Cardiac muscle cell (in vitro differentiated cells and primary cell): Measurements from ENCODE around the gene TMEM138. TPM values are rescaled to one million over a fixed set of nuclear protein-coding genes. Genes with fewer than 3 reads are reported as not detected.

Experiments used
- DNase-seq, 2 donors: peaks; one replicate each; pipeline versions ENCODE4 v3.0.0 to v3.0.0-alpha.2; 2010 to 2017; ENCODE audit warnings: low read depth in 1 of 2, low spot score in 1 of 2
- H3K27ac ChIP-seq: fragments of 200-600 bp; sonication (generic); 2 replicates; pipeline ENCODE4 v1.5.1; 2016
- H3K27me3 ChIP-seq: fragments of 200-600 bp; sonication (generic); 2 replicates; pipeline ENCODE4 v1.6.0; 2016; ENCODE audit warnings: control low read depth
- H3K36me3 ChIP-seq: fragments of 200-600 bp; sonication (generic); 2 replicates; pipeline ENCODE4 v1.5.1; 2016; ENCODE audit warnings: control low read depth
- H3K4me1 ChIP-seq: fragments of 200-600 bp; sonication (generic); 2 replicates; pipeline ENCODE4 v1.8.1; 2017; ENCODE audit warnings: low read depth, mild to moderate bottlenecking, mixed run types
- H3K4me3 ChIP-seq: fragments of 200-600 bp; sonication (generic); 2 replicates; pipeline ENCODE4 v1.5.1; 2016; ENCODE audit warnings: mild to moderate bottlenecking
- H3K9me3 ChIP-seq: fragments of 200-600 bp; sonication (generic); 2 replicates; pipeline ENCODE4 v1.5.1; 2017; ENCODE audit warnings: low read depth, mild to moderate bottlenecking, control low read depth
- CTCF ChIP-seq: IDR thresholded peaks from 2 replicates; pipeline ENCODE4 v1.5.1; 2012; ENCODE audit warnings: low read depth, mild to moderate bottlenecking, low read length
- polyA plus RNA-seq: library from polyadenylated mRNA; unstranded; fragments of >200 nt; fragmentation: Nextera tagmentation; extraction: Ambion mirVana; gene quantifications from 2 replicates; pipeline ENCODE4 v1.2.1, GENCODE V29; 2016
- total RNA-seq: library from RNA; depleted of rRNA; stranded (reverse); fragments of >200 nt; gene quantifications from 2 replicates; pipeline ENCODE4 v1.2.3, GENCODE V29; 2016

Gene TMEM138
- total and polyA plus RNA-seq, 2 experiments from 2014 or later: 25.0 to 25.2 TPM

DNA sequence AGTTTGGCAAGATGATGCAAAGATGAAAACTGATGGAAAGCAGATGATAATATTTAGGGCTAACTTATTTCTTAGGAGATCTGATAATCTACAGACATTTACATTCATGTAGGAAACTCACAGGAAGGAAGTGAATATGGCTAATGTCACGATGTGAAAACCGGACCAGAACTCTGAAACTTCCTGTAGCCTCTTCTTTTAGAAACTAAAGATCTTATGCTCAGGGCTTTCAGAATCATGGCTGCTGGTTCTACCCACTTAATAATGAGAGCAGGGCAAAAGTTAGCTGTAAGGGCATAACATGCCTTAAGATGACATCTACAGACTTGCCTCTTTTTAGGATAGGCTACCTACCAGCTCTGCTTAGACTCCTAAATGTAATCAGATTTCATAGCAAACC lies 52.4 kb downstream of the TMEM138 start:
- no peak for DNase-seq
- Histone ChIP-seq H3K4me1 (no peaks in the 10 kb centered on the region), H3K36me3 (peaks cover 84% of the 10 kb centered on the region), H3K27me3 (no peaks in the 10 kb centered on the region), H3K4me3 (no peak overlapping the region), H3K9me3 (no peaks in the 10 kb centered on the region), H3K27ac (no peak overlapping the region)
- TF ChIP-seq CTCF: no peak

- Histone ChIP-seq H3K27me3 (no peaks in the 10 kb centered on the region), H3K36me3 (peaks cover 84% of the 10 kb centered on the region), H3K9me3 (no peaks in the 10 kb centered on the region), H3K27ac (no peak overlapping the region), H3K4me3 (no peak overlapping the region), H3K4me1 (no peaks in the 10 kb centered on the region)
- DNase-seq: no peak
- TF ChIP-seq CTCF: no peak
Measured at GRCh38 chr11:61415381-61415780, 53.2 kb downstream of the TMEM138 start.

DNA sequence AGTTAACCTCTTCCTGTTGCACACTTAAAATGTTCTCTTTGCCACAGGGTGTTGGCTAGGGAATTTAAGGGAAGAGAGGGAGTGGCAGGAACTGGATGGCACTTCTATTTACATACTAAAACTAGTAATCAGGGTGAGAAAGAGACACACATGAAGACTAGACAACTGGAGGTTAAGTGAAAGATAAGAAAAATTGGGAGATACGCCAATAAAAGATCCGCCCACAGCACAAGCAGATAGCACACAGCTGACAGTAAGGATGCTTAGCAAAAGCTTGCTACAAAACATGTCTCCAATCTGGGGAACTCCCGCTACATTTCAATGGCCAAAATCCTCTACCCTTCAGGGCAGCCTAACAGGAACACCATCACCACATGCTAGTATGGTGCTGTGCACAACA lies 54.8 kb downstream of the TMEM138 start:
- Histone ChIP-seq H3K4me1 (no peaks in the 10 kb centered on the region), H3K4me3 (no peak overlapping the region), H3K27me3 (no peaks in the 10 kb centered on the region), H3K9me3 (no peaks in the 10 kb centered on the region), H3K27ac (peak overlapping the region; percentile 13), H3K36me3 (peaks cover 83% of the 10 kb centered on the region)
- TF ChIP-seq CTCF: no peak
- no peak for DNase-seq

DNA sequence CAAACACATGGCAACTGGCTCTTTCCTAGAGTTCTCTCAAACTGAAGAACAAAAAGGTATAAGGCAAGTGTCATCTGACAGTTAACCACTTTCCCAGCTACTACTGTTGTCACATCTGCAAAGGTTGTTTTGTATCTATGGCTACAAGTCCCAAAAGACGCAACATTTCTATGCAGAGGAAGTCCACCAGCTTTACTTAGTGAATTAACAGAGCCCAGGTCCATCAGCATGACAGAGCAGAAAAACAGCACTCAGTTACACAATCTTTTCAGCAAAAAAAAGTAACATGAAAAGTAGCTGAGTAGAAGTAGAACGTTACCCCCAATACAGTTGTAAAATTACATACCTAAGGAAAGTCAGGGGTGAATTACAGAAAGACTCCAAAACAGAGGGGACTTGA lies 55.5 kb downstream of the TMEM138 start:
- no peaks in the 10 kb centered on the region for H3K9me3 ChIP-seq
- H3K27ac ChIP-seq: peak overlapping the region; percentile 30
- peak in 1 of 2 donors; percentile 44 for DNase-seq
- no peak for TF ChIP-seq CTCF
- no peaks in the 10 kb centered on the region for H3K27me3 ChIP-seq
- no peaks in the 10 kb centered on the region for H3K4me1 ChIP-seq
- H3K4me3 ChIP-seq: no peak overlapping the region
- peaks cover 76% of the 10 kb centered on the region for H3K36me3 ChIP-seq

GRCh38 chr11:61418136-61418535 lies 56.0 kb downstream of the TMEM138 start:
- H3K36me3 ChIP-seq: peaks cover 71% of the 10 kb centered on the region
- H3K9me3 ChIP-seq: no peaks in the 10 kb centered on the region
- DNase-seq: no peak
- peak overlapping the region; percentile 30 for H3K27ac ChIP-seq
- H3K4me3 ChIP-seq: no peak overlapping the region
- no peak for TF ChIP-seq CTCF
- no peaks in the 10 kb centered on the region for H3K4me1 ChIP-seq
- no peaks in the 10 kb centered on the region for H3K27me3 ChIP-seq

Other genes with a start within 250 kb of the TMEM138 start
- gene VPS37C, start 200.9 kb upstream of the TMEM138 start, total RNA-seq: 22.0 and 24.6 TPM in 2 replicates
- 19.2 and 20.8 TPM in 2 replicates for gene VPS37C, start 200.9 kb upstream of the TMEM138 start, polyA plus RNA-seq
- gene PGA3, start 158.9 kb upstream of the TMEM138 start, total RNA-seq: not detected in 2 replicates
- not detected in 2 replicates for gene PGA3, start 158.9 kb upstream of the TMEM138 start, polyA plus RNA-seq
- gene PGA4, start 140.0 kb upstream of the TMEM138 start, total RNA-seq: 0.88 and 1.2 TPM in 2 replicates
- gene PGA4, start 140.0 kb upstream of the TMEM138 start, polyA plus RNA-seq: 0.48 TPM in 1 of 2 replicates, not detected in the other
- 0.89 and 3.2 TPM in 2 replicates for gene PGA5, start 121.2 kb upstream of the TMEM138 start, total RNA-seq
- 0.85 and 4.8 TPM in 2 replicates for gene PGA5, start 121.2 kb upstream of the TMEM138 start, polyA plus RNA-seq
- gene VWCE, start 67.1 kb upstream of the TMEM138 start, total RNA-seq: 1.8 and 2.3 TPM in 2 replicates
- gene VWCE, start 67.1 kb upstream of the TMEM138 start, polyA plus RNA-seq: 3.1 and 3.5 TPM in 2 replicates
- gene DDB1, start 29.3 kb upstream of the TMEM138 start, total RNA-seq: 321 and 393 TPM in 2 replicates
- 286 and 304 TPM in 2 replicates for gene DDB1, start 29.3 kb upstream of the TMEM138 start, polyA plus RNA-seq
- gene TKFC, start 29.1 kb upstream of the TMEM138 start, total RNA-seq: 50.9 and 58.1 TPM in 2 replicates
- gene TKFC, start 29.1 kb upstream of the TMEM138 start, polyA plus RNA-seq: 84.3 and 87.4 TPM in 2 replicates
- 7.8 and 13.5 TPM in 2 replicates for gene CYB561A3, start 492 bp upstream of the TMEM138 start, total RNA-seq
- 10.2 and 12.6 TPM in 2 replicates for gene CYB561A3, start 492 bp upstream of the TMEM138 start, polyA plus RNA-seq
- gene TMEM216, start 30.2 kb downstream of the TMEM138 start, total RNA-seq: 12.5 and 19.3 TPM in 2 replicates
- gene TMEM216, start 30.2 kb downstream of the TMEM138 start, polyA plus RNA-seq: 20.1 and 21.5 TPM in 2 replicates
- gene CPSF7, start 67.6 kb downstream of the TMEM138 start, total RNA-seq: 46.9 and 64.7 TPM in 2 replicates
- gene CPSF7, start 67.6 kb downstream of the TMEM138 start, polyA plus RNA-seq: 34.6 and 55.5 TPM in 2 replicates
- gene SDHAF2, start 67.8 kb downstream of the TMEM138 start, total RNA-seq: 21.3 and 28.1 TPM in 2 replicates
- 55.8 and 67.4 TPM in 2 replicates for gene SDHAF2, start 67.8 kb downstream of the TMEM138 start, polyA plus RNA-seq
- gene LRRC10B, start 146.4 kb downstream of the TMEM138 start, total RNA-seq: 0.60 and 0.74 TPM in 2 replicates
- gene LRRC10B, start 146.4 kb downstream of the TMEM138 start, polyA plus RNA-seq: 0.62 and 0.65 TPM in 2 replicates
- 8.7 and 12.1 TPM in 2 replicates for gene SYT7, start 218.7 kb downstream of the TMEM138 start, total RNA-seq
- 6.3 and 7.5 TPM in 2 replicates for gene SYT7, start 218.7 kb downstream of the TMEM138 start, polyA plus RNA-seq